Daoy (cell line): ENCODE results near the gene PCSK5. TPM values are rescaled to one million over a fixed set of nuclear protein-coding genes. Genes with fewer than 3 reads are reported as not detected.
A peak's percentile ranks its signal among the peaks of the same experiment; 100 is the strongest.

Experiments used
- DNase-seq: peaks from one replicate; pipeline ENCODE4 v3.0.0-alpha.2; 2015; ENCODE audit warnings: low read depth
- total RNA-seq: library from RNA; depleted of rRNA; stranded (reverse); fragments of >200 nt; shearing (Covaris generic); gene quantifications from 2 replicates; pipeline ENCODE4 v1.2.3, GENCODE V29; 2014

Gene PCSK5
- total RNA-seq, 1 experiment from 2014 or later = 1.4 TPM

DNA sequence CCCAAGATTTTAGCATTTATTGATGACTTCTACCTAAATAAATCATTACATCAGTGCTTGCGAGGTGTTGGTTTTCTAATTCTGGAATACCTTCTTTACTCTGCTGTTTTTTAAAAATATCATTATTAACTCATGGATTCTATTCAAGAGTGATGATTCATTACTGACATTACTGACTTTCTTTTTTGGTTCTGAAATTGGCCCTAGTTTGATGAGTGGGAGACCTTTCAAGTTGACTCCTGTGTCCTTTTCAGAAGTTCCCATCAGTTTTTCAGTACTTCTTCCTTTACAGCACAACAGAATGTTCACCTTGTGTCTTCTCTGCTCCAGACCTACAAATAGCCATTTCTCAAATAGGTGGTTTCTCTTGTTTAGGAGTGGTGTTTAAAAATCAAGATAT lies 114.1 kb downstream of the PCSK5 start:
- DNase-seq = no peak

DNA sequence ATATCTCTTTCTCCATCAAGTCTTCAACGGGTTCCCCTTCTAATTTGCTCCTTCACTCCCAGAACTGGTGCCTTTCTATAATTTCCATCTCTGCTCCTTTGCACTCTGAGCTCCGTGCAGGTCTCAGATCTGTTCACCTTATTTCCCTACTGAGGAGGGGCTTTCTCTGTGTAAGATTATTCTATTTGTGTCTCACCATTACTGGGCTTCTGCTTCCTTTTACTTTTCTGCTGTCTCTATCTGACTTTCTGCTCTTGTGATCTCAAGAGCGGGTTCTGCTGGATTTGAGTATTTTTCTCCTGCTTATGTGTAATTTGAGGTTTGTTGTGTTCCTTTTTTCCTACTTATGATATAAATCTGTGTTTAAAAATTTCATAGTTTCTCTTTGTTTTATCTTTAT lies 117.5 kb downstream of the PCSK5 start:
- DNase-seq = no peak

DNA sequence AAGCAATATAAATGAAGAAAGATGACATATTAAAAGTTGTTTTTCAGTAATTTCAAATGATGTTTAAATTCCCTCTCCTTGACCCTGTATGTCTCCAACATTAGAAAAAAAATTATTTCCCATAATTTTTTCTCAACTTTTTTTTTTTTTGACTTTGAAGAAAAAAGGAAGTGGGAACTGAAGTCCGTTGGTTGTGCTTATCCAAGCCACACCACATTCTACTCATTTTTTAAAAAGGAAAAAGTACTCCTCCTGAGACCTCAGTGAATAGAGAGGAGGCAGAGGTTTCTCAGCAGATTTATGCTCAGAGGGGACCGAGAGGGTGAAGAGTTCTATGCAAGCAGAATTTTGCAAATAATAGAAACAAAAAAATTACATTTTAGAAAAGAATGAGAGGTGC lies 123.3 kb downstream of the PCSK5 start:
- DNase-seq = no peak

DNA sequence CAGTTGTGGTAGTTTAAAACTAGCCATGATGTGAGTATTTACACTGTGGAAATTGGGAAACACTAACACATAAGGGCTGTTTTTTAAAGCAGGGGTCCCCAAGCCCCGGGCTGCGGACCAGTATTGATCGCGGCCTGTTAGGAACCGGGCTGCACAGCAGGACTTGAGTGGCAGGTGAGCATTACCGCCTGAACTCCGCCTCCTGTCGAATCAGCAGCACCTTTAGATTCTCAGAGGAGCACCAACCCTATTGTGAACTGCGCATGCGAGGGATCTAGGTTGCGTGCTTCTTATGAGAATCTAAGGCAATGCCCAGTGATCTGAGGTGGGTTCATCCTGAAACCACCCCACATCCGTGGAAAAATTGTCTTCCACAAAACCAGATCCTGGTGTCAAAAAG lies 127.8 kb downstream of the PCSK5 start:
- no peak for DNase-seq

DNA sequence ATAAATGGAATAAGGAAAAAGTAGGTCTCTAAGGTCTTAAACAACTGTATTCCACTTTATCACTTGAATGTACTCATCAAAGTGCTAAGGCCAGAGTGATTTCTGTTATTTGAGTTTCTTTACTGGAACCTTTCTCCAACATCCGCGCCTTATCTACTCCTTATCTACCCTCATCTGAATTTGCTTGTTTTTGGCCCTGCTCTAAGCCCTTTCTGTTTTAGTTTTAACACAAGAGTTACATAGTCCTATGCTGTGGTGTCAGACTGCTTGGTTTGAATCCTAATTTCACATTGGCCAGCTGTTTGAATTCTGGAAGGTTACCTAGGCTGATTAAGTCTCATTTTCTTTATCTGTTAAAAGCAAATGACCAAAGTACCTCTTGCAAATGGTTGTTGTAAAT lies 128.3 kb downstream of the PCSK5 start:
- DNase-seq = no peak

DNA sequence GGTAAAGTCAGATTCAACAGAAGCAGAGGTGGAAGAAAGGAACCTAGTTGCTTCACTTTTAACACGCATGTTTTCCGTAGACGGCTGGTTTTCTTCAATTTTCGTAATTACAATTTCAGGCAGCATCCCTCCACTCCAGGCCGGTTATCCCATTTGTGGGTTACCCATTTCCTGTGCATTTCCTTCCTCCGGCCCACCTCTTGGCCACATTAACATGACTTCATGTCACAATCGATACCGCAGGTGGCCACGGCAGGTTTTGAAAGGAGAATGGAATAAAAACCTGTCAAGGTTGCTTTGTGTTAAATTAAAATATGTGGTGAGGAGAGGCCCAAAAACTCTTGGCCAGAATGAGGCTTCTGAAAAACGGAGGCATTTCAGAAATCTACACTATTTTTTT lies 130.2 kb downstream of the PCSK5 start:
- no peak for DNase-seq

DNA sequence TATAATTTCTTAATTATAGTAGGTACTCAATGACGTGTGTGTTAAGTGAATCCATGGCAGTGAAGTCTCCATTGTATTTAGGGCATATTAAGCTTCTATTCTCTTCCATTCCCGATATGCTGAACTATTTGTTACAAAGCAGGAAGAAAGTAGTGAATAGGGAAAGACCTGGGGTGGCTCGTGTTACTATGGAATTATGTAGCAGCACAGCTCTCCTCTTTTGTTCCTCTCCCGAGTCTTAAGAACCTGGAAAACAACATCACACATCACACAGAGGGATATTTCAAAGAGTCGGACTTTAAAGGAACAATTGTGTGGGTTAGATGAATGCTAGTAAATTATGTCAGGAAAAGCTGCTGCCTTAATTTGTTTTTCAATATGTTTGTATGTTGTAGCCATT lies 131.8 kb downstream of the PCSK5 start:
- no peak for DNase-seq

DNA sequence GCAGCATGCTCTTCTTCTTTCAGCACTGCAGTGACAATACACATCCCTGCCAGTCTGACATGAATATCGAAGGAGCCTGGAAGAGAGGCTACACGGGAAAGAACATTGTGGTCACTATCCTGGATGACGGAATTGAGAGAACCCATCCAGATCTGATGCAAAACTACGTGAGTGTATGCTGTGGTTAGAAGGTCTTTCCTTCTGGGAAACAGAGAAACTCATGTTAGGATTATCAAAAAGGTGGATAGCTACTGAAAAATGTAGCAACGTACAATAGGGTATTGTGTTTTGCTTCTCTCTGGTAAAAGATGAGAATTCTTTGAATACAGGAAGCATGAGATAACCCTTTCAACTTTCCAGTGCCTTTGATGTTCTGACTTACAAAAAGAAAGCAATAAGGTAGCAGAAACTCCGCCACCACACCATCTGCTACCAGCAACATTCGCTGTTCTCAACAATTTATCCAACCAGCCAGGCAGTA lies 133.3 kb downstream of the PCSK5 start:
- peak; percentile 38 for DNase-seq

DNA sequence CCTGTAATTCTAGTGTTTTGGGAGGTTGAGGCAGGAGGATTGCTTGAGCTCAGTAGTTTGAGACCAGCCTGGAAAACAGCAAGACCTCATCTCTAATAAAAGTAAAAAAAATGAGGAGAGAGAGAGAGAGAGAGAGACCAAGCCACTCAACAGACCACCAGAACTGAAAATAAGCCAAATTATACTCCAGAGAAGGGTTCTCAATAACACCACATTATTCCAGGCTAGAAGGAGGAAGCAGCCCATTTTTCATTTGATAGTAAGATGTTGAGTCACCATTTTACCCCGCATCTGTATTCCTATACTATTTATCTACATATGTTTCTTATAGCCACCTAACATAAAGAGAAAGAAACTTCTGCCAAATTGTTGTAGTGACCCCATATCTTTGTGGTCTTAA lies 134.8 kb downstream of the PCSK5 start:
- DNase-seq = no peak

DNA sequence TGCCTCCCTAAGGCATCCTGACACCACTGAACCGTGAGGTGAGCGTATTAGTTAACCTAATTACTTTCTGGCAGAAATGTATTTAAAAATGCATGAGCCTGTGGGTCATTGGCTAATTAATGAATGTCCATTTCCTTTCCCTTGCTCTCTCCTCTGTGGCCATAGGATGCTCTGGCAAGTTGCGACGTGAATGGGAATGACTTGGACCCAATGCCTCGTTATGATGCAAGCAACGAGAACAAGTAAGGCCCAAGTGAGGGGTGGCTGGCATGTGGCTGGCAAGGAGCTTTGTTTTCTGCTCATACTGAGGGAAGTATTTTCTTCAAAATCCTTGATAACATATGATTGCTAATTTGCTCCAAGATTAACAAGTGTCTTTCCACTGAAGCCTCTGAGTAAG lies 136.3 kb downstream of the PCSK5 start:
- no peak for DNase-seq

DNA sequence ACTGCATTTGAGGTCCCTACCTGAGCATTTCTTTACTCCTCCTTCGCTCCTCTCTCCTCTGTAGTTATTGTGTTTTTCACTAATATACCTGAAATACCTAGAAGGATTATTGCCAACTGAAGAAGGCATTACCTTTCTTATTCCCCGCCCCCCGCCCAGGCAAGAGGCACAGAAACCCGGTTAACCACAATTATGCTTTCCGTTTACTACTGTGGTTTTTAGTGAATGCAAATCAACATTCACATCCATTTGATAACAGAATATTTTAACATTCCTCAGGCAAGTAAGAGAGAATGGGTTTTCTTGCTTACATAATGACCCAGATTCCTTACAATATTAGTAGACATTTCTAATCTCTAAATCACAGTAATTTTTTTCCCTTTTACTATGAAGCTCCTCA lies 136.9 kb downstream of the PCSK5 start:
- peak; percentile 29 for DNase-seq

DNA sequence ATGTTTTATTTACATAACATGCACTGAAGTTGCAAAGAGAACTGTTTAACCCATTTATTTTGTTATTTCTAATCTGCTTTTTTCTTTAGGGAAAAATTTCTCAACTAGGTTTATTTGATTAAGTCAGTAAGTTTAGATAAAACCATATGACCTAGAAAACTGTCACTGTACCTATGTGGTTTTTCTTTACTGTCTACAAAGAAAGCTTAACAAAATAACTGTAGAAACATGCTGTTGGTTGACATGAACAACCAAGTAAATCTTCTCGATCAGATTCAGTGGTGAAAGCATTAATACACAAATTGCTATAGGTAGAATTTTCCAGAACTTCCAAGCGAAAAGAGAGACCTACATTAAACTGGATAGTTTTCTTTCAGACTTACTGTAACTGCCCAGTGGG lies 137.4 kb downstream of the PCSK5 start:
- no peak for DNase-seq

DNA sequence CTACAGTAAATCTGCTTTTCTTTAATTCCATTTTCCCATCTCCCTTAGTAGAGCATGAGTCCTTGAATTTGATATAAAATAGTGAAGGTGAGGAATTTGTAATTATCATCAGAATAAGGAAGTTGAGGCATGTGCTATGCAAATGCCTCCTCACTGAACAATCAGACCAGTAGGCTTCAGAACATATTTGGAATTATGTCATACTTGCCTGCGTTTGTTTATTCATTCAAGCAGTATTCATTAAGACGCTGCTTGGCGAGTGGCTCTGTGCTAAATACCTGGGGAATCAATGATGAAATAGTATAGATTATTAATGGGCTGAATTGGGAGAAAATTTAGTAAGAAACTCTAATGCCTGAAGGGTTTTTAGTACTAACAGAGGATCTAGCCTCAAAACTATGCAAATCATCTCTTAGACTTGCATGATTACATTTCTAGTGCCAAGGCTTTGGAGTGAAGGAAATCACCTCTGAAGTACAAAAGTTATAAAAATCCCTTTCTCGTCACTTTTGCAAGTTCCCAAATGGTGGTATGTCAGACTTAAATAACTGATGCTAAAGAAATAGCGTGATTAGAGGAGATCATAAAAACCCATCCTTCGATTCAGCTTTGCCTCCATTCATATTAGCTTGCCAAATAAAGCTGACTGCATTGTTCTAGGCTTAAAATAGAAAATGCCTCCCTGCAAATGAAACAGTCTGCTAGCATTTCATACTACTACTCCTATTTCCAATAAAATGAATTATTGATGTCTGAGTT lies 141.7 kb downstream of the PCSK5 start:
- DNase-seq = no peak

DNA sequence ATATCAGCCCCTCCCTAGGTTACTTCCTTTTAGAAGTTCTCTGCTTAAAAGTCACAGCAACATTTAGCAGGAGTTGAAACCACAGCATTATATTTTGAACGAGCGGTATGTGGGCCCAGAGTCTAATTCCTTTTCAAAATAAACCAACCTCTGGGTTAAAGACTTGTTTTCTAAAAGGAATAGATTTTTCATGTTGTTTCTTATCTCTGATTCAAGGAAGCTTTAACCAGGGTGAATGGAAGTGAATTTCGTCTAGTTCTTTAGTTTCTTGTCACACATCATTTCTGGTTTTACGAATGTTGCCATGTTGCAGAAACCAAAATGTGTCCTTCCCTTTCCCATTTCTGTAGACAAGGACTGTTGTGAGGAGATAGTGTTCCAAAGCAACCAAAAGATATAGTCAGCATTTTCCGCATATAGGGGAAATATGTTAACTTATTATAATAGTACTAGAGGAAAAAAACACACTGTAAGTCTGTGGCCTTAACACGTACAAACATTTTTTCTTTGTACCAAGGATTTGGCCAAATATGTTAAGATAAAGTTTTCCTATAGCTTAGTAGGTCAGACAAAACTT lies 142.4 kb downstream of the PCSK5 start:
- DNase-seq = no peak

DNA sequence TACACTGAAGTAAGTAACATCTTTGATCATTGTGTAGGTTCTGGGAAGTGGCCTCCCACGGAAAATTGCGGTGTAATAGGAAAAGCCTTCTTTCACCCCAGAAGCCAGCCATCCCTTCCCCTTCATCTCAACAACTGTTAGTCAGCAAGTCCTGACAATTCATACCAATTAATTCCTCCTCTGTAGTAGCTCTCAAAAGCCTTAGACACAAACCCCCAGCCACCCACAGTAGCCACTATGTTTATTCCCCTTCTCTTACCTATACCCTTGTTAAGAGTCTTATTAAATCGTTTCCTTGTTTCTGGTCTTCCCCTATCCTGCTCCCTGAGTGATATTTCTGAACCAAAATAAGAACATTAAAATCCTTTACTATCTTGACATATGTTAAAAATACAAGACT lies 143.6 kb downstream of the PCSK5 start:
- no peak for DNase-seq

DNA sequence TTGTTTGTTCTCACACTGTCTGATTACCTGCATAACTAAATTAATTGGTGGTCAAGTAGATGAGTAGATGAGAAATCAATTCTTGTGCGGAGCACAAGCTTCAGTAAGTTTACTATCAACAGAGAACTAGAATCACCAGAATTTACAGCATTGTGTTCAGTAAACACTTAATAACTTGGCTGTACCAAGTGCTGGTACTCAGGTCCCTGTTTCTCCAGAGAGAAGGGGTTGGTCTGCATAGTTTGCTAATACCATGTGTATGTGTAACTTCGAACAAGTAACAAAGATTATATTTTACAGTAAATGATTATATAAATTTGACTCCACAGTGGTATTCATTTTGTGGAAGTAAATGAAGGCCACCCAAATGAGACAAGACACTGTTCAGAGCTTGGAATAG lies 146.3 kb downstream of the PCSK5 start:
- DNase-seq = no peak

DNA sequence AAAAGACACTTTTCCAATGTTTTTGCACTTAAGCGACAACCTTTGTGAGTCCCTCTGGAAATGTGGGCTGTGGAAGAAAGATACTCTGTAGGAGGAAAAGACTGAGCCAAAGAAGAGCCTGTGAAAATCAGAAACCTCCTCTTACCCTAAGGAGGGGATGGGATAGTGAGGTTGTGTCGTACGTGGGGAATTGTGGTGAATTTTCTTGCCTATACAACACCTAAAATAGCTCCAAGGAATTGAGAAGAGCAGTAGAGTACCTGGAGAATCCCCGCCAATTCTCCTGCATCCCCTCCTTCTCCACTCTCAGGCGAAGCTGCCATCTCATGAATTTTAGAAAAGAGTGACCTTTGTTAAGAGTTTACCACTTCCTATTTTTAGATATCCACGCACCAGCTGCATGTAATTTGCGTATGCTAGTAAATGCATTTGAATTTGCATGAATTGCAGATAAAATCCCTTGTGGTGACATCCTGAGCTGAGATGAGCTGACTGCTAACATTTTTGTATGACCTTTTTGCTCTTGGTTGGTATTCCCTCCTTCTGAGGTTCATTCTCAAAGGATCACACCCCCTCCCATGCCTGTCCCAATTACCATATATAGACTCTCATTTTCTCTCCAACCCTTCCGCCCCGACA lies 147.2 kb downstream of the PCSK5 start:
- no peak for DNase-seq

DNA sequence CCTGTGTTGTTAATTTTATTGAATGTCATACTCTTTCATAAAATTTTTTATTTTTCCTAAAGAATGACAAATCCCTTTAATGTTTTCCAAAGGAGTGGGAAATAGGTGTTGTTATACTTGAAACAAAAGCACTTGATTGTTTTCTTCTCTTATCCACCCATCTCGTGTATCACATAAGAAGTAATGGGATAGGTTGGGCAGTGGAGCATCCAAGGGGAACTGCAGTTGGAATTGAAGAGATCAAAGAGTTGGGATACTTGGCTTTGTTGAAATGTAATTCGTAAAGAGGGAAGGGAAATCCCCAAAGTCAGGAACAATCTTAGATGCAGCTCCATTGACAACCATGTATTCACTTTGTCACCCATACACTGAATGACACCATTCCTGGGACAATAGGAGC lies 148.0 kb downstream of the PCSK5 start:
- DNase-seq = no peak

DNA sequence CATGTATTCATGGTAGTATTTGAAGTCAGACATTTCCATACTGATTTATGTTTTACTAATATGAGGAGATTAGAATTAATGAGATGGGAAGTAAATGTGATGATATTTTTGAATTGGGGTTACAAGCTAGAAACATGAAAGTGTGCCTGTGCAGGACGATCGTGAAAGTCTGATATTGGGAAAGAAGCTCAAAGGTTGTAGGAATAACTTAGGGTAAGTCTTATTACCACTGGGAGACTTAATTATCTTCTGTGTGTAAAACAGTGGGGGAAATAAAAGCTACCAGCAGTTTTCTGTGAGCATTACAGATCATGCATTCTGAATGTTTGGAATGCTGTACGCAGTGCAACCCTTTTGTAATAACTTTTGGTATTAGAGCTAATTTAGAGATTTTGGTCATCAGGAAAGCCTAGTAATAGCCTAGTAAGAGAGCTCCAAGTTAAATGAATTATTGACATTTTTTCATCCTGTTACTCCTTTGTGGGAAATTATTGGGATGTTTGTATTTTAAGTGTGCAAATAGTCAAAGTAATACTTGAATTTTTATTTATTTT lies 153.9 kb downstream of the PCSK5 start:
- no peak for DNase-seq

DNA sequence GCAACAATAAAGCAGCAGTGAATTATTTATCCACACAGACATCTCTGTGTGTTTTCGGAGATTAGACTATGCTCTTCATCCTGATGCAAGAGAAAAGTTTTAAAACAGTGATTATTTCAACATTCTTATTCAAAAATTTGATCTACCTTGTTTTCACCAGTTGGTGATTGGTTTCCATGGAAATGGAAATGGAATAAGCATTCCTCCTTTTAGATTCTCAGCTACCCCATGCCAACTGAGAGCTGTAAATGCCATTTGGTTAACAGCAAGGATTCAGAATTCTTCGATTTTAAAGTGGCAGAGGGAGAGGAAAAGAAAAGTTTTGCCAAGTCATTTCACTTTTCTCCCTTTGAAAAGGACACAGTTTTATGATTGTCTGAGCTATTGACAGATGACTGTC lies 154.7 kb downstream of the PCSK5 start:
- no peak for DNase-seq

DNA sequence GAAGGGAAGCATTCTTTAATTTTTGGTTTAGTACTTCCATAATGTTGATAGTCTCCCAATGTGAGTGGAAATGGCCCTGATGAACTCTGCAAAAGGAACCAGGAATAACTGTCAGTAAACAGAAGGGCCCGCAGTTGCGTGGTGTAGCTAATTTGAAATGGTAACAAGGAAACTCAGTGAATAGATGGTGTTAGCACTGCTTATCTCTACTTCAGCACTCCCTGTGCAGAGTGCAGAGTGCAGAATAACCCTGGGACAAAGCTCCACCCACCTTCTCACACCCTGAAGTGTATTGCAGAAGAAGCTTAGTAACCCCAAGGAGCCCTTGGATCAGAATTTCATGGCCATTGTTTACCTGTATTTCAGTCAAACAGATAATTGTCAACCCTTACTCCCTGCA lies 158.9 kb downstream of the PCSK5 start:
- DNase-seq = no peak

DNA sequence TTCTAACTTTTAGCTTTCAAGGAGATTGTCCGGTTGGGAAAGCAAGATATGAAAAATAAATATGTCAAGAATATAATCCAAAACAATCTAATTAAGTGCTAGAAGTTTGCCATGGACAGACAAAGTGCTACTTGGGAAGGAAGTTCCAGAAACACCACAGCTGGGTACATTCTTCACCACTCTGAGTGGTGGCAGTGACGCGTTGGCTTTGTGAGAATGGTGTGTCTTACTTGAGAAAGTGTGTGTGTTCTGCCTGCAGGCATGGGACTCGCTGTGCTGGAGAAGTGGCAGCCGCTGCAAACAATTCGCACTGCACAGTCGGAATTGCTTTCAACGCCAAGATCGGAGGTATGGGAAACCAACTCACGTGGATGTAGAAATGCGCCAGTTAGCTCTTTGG lies 177.2 kb downstream of the PCSK5 start:
- DNase-seq = peak; percentile 4

DNA sequence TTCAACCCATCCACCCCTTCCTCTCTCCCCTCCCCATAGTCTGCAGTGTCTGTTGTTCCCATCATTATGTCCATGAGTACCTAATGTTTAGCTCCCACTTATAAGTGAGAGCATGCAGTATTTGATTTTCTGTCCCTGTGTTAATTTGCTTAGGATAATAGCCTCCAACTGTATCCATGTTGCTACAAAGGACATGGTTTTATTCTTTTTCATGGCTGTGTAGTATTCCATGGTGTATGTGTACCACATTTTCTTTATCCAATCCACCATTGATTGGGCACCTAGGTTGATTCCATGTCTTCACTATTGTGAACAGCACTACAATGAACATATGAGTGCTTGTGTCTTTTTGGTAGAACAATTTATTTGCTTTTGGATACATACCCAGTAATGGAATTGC lies 187.1 kb downstream of the PCSK5 start:
- DNase-seq = no peak
